Motor neuron (in vitro differentiated cells): ENCODE data around the gene PRSS53. TPM values are rescaled to one million over a fixed set of nuclear protein-coding genes. Genes with fewer than 3 reads are reported as not detected.

Experiments
- ATAC-seq, 8 experiments: fragments of 200-7000 bp; cut with Tn5 transposase; replicated peaks in 6 of 8; 2 replicates each; pipeline ENCODE4 v1.8.0; 2021; ENCODE audit warnings: mild to moderate bottlenecking in 8 of 8, moderate library complexity in 8 of 8
- H3K27ac ChIP-seq, 2 donors: fragments of 250-450 bp; sonication (Bioruptor Pico); 2 replicates each; pipeline ENCODE4 v1.9.0; 2021; ENCODE audit warnings: antibody characterized with exemption in 2 of 2, mild to moderate bottlenecking in 2 of 2, moderate library complexity in 1 of 2
- H3K4me1 ChIP-seq, 2 donors: fragments of 250-450 bp; sonication (Bioruptor Pico); replicated peaks in 1 of 2; 2 replicates each; pipeline ENCODE4 v1.6.1; 2021; ENCODE audit warnings: antibody characterized with exemption in 2 of 2, mild to moderate bottlenecking in 2 of 2, moderate library complexity in 1 of 2
- H3K4me3 ChIP-seq, 5 donors: fragments of 250-450 bp; sonication (Bioruptor Pico); 2 replicates each; pipeline ENCODE4 v1.9.0; 2021; ENCODE audit warnings: antibody characterized with exemption in 5 of 5, mild to moderate bottlenecking in 5 of 5, moderate library complexity in 4 of 5
- WGBS, 10 experiments: fragments of 450-650 bp; shearing (Covaris generic); methylation state at CpG; one replicate each; pipeline ENCODE4 v1.0.0; 2022; 5-methylcytosine and 5-hydroxymethylcytosine counted together
- in situ Hi-C, 9 experiments: fragments of 400-800 bp; cut with MboI; loops; one replicate each; pipeline ENCODE4 v1.15.0; 2021; ENCODE audit warnings: low sequenced_read_pairs in 9 of 9, low pct_unique_long_range_greater_than_20kb in 2 of 9; ENCODE audit not compliant: unreplicated experiment in 9 of 9
- total RNA-seq, 8 experiments: library from RNA; unstranded; fragments of 300-600 nt; gene quantifications; 2 replicates each; pipeline versions ENCODE4 v1.2.3 to v1.2.4, GENCODE V29; 2022

PRSS53 gene
- total RNA-seq, 8 experiments from 2014 or later, result 0.36 to 6.0 (median 3.5) TPM

DNA sequence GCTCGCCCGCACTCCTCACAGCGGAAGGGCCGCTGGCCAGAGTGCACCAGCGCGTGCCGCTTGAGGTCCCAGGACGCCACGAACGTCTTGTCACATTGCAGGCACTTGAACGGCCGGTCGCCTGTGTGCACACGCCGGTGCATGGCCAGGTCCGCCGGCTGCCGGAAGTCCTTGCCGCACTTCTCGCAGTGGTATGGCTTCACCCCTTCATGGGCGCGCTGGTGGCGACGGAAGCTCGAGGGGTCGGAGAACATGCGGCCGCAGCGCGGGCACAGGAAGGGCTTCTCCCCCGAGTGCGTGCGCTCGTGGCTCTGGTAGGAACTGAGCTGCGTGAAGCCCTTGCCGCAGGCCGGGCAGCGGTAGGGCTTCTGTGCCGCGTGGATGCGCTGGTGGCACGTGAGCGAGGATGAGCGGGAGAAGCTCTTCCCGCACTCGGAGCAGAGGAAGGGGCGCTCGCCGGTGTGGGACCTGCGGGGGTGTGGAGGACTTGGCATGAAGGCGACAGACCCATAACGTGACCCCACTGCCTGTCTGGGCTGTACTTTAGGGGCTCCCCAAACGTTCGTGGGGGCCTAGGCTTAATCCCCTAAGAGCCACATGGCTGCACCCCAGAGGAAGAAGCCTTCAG, 26.8 kb downstream of the PRSS53 start:
- no peak overlapping the region for H3K4me3 ChIP-seq
- H3K27ac ChIP-seq, result no peak overlapping the region
- no peak for ATAC-seq
- in situ Hi-C loops, result no loop called here
- 95 to 97% (median 96%) methylated on average over 4 to 31 of the region's 54 CpGs; no CpG with 5 or more reads in 7 of the 10 experiments for WGBS, 10 experiments
- H3K4me1 ChIP-seq, result no peaks in the 10 kb centered on the region

DNA sequence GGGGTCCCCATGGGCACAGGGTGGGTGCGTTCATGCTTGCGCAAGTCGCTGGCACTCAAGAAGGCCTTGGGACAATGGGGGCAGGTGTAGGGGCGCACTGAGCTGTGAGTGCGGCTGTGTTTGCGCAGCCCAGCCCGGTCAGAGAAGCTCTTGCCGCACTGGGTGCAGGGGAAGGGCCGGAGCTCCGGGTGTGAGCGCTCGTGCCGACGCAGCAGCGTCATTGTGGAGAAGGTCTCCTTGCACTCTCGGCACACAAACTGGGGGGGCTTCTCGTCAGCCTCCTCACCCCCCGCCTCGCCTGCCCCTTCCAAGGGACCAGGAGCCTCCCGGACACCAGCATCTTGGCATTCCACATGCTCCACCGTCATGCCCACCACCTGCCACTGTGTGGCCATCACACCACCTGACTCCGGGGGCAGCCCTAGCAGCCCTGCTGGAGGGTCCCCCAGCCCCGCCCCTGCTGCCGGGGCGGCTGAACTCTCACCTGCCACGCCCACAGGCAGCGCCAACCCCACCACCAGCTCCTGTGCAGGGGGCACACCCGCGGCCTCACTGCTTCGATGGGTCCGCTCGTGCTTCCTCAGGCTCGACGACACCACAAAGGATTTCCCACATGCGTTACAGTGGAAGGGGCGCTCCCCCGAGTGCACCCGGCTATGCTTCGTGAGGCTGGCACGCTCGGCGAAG, 27.5 kb downstream of the PRSS53 start:
- 100% methylated on average over 1 to 3 of the region's 42 CpGs; no CpG with 5 or more reads in 8 of the 10 experiments for WGBS, 10 experiments
- Histone ChIP-seq H3K27ac (no peak overlapping the region), H3K4me1 (no peaks in the 10 kb centered on the region), H3K4me3 (no peak overlapping the region)
- in situ Hi-C loops, result no loop called here
- ATAC-seq, result peak in 1 of 8 experiments; percentile 25

DNA sequence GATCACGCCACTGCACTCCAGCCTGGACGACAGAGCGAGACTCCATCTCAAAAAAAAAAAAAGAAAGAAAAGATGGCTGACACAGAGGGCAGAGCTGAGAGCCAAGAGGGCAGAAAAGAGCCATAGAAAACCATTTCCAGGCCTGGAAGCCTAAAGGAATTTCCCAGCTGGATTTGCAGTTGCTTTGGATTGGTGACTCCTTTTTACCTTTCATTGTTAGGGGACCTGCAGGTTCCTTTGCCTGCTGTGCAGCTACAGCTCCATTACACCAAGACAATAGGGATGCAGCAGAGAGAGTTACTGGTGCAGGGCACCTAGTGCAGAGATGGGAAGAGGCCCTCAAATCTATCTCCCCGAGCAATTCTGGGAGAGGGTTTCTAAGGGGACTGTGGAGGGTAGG, 33.1 kb downstream of the PRSS53 start:
- Histone ChIP-seq H3K4me1 (no peaks in the 10 kb centered on the region), H3K4me3 (no peak overlapping the region), H3K27ac (no peak overlapping the region)
- ATAC-seq, result no peak
- in situ Hi-C loops, result no loop called here
- WGBS, 10 experiments, result 80 to 100% (median 100%) methylated on average over 1 to 4 of the region's 4 CpGs; no CpG with 5 or more reads in 3 of the 10 experiments

DNA sequence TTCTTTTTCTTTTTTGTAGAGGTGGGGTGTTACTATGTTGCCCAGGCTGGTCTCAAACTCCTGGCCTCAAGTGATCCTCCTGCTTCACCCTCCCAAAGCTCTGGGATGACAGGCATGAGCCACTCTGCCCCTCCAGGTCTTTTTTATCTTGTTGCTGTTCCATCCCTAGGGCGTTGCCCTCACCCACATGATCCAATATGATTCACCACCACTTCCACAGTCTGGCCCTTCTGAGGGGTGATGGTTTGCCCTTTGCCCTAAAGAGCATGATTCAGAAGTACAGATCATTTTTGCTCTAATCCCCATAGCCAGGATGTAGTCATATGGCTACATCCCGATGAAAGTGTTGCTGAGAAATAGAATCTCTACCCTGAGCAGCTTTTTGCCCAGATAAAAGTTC, 36.6 kb downstream of the PRSS53 start:
- Histone ChIP-seq H3K4me1 (no peaks in the 10 kb centered on the region), H3K27ac (no peak overlapping the region), H3K4me3 (no peak overlapping the region)
- ATAC-seq, result peak; percentile 74 to 98 (median 92)
- in situ Hi-C loops, result no loop called here
- WGBS, 10 experiments, result 0 to 100% (median 50%) methylated on average over 1 to 2 of the region's 2 CpGs; no CpG with 5 or more reads in 3 of the 10 experiments

DNA sequence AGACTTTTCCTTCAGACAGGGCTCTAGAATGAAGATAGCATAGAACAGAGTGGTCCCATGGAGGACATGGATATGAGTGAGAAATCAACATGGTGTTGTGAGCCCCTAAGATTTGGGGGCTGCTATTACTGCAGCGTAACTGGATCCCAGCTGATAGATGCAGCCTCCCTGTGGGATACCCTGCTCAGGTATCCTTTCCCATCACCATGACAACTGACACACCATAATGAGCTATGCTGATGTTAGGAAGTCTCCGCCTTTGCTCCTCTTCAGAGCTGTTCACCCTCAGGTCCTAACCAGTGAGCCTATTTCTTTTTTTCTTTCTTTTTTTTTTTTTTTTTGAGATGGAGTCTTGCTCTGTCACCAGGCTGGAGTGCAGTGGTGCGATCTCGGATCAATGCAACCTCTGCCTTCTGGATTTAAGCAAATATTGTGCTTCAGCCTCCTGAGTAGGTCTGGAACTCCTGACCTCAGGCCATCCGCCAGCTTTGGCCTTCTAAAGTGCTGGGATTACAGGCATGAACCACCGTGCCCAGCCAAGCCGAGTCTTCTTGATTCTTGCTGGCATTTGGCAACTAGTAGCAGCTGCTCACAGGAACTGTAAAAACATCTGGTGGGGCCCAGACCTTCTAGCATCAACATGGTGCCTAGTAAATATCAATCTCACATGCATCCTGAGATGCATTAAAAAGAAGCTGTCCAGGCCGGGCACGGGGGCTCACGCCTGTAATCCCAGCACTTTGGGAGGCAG, 38.3 kb downstream of the PRSS53 start:
- no peak overlapping the region for H3K4me3 ChIP-seq
- WGBS, 10 experiments, result 55 to 96% (median 65%) methylated on average over 1 to 6 of the region's 10 CpGs; no CpG with 5 or more reads in 4 of the 10 experiments
- H3K4me1 ChIP-seq, result no peaks in the 10 kb centered on the region
- peak in 1 of 8 experiments; percentile 26 for ATAC-seq
- in situ Hi-C loops, result no loop called here
- H3K27ac ChIP-seq, result no peak overlapping the region

DNA sequence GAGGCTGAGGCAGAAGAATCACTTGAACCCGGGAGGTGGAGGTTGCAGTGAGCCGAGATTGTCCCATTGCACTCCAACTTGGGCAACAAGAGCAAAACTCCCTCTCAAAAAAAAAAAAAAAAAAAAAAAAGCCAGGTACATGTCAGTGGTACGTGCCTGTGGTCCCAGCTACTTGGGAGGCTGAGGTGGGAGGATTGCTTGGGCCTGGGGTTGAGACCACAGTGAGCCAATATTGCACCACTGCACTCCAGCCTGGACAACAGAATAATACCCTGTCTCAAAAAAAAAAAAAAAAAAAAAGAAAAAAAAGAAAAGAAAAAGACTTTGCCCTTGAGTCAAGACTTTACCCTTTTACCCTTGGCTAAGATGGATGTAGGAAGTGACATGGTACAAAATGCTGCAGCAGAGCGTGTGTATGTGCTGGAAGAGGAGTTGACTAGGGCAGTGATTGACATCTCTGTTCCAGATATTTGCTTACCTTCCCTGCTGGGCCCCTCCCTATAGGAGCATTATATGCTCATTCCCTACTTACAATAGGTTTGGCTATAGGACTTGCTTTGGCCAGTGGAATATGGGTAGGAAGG, 44.8 kb downstream of the PRSS53 start:
- in situ Hi-C loops, result no loop called here
- Histone ChIP-seq H3K27ac (no peak overlapping the region), H3K4me3 (no peak overlapping the region), H3K4me1 (no peaks in the 10 kb centered on the region)
- WGBS, 10 experiments, result 20 to 94% (median 82%) methylated on average over 1 to 4 of the region's 4 CpGs; no CpG with 5 or more reads in 2 of the 10 experiments
- ATAC-seq, result no peak

DNA sequence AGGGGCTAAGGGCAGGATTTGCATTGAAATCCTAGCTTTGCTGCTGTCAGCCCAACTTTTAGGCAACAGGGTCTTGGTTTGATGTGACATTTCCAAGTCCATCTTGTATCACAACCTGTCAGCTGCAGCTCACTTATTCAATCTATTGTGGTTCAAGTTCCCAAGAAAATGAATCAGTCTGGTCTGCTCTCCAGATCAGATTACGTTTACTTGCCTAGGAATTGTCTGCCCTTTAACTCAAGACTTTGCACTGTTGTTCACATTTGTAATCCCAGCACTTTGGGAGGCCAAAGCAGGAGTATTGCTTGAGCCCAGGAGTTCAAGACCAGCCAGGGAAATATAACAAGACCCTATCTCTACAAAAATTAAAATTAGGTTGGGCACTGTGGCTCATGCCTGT, 45.4 kb downstream of the PRSS53 start:
- in situ Hi-C loops, result no loop called here
- H3K4me1 ChIP-seq, result no peaks in the 10 kb centered on the region
- WGBS, 10 experiments, result 60 to 100% (median 77%) methylated on average over 1 of the region's 1 CpG; no CpG with 5 or more reads in 3 of the 10 experiments
- no peak overlapping the region for H3K27ac ChIP-seq
- ATAC-seq, result no peak
- no peak overlapping the region for H3K4me3 ChIP-seq

DNA sequence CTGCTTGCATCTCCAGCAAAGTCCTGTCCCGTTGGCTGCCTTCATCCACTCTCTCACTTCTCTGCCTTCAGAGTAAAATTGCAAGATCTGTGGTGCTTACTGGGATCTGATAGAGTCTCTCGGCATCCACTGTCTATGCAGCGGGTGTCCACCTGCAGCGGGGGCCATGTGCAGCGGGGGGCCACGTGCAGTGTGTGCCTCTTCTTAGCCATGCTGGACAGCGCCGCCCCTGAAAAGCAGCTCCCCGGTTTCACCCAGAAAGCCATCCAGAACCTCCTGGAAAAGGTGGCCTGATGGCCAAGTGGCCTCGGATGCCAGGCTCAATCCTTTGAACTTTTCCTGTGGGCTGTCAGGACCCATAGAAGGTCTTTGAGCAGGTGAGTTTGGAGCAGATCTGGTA, 45.9 kb downstream of the PRSS53 start:
- Histone ChIP-seq H3K27ac (no peak overlapping the region), H3K4me1 (no peaks in the 10 kb centered on the region), H3K4me3 (no peak overlapping the region)
- in situ Hi-C loops, result no loop called here
- no peak for ATAC-seq
- WGBS, 10 experiments, result 89 to 100% (median 97%) methylated on average over 1 to 5 of the region's 10 CpGs; no CpG with 5 or more reads in 4 of the 10 experiments

DNA sequence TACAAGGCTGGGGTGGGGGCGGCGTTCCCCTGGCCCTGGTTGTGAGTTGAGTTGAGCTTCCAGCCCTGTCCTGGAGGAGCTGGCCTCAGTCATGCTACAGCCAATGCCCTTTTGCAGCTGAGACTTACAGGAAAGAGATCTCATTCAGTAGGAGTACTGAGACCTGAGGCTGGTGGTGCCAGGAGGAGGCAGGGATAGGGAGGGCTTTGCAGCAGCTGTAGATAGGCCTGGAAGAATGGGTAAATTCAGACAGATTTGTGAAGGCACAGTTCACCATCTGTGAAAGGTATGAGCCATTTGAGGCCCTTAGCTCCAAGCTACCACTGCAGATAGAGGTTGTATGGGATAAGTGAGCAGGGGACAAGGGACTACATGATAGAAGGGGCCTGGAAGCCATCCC, 49.8 kb downstream of the PRSS53 start:
- 100% methylated on average over 2 of the region's 2 CpGs; no CpG with 5 or more reads in 9 of the 10 experiments for WGBS, 10 experiments
- Histone ChIP-seq H3K4me1 (peaks cover 0 to 3% of the 10 kb centered on the region in 2 donors), H3K27ac (no peak overlapping the region), H3K4me3 (no peak overlapping the region)
- ATAC-seq, result no peak
- in situ Hi-C loops, result no loop called here

DNA sequence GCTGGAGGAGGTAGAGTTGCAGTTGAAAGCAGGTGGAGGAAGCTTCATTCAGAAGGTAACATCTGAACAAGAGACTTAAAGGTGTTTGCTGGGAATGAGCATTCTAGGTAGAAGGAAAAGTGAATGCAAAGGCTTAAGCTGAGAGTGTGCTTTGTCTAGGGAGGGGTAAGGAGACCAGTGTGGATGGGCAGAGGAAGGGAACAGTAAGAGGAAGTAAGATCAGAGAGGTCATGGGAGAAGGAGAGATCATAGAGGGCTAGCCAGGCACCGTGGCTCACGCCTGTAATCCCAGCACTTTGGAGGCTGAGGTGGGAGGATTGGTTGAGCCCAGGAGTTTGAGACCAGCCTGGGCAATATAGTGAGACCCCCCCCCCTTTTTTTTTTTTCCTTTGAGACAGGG, 52.1 kb downstream of the PRSS53 start:
- H3K27ac ChIP-seq, result no peak overlapping the region
- no peak for ATAC-seq
- WGBS, 10 experiments, result 39 to 100% (median 50%) methylated on average over 2 of the region's 2 CpGs; no CpG with 5 or more reads in 7 of the 10 experiments
- peaks cover 4 to 9% of the 10 kb centered on the region in 2 donors for H3K4me1 ChIP-seq
- H3K4me3 ChIP-seq, result no peak overlapping the region
- in situ Hi-C loops, result no loop called here

DNA sequence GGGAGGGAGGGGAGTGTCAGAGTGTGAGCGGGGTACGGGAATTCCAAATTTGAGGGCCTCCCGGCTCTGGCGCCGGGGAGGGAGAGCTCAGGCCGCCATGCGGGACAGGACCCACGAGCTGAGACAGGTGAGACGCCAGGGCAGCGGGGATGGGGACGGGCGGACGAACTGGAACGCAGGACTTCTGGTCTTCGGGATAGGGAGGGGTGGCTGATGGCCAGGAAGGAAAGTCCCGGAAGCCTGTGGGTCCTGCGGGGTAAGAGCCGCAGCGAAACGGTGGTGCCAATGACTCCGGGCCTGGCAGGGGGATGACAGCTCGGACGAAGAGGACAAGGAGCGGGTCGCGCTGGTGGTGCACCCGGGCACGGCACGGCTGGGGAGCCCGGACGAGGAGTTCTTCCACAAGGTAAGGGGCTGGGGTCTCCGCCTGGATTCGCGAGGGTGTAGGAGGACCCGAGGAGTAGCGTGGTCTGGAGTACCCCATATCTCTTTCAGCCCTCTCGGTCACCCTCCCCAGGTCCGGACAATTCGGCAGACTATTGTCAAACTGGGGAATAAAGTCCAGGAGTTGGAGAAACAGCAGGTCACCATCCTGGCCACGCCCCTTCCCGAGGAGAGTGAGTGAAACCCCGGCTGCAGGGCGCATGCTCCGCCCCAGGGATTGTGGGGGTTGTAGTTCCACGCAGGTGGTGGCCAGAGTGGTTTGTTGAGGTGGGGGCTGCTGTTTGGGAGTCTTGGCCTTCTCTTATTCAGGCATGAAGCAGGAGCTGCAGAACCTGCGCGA, 54.8 kb downstream of the PRSS53 start:
- Histone ChIP-seq H3K4me1 (peaks cover 4 to 9% of the 10 kb centered on the region in 2 donors), H3K4me3 (peak overlapping the region; percentile 52 to 89 (median 73)), H3K27ac (peak overlapping the region in 1 of 2 donors; percentile 66)
- in situ Hi-C loops, result no loop called here
- 0 to 1% (median 0%) methylated on average over 1 to 25 of the region's 47 CpGs; no CpG with 5 or more reads in 3 of the 10 experiments for WGBS, 10 experiments
- ATAC-seq, result peak; percentile 22 to 72 (median 32)
